Right cardiac atrium (tissue), 5 donors: Measurements from ENCODE around the gene PPP2R5C. TPM values are rescaled to one million over a fixed set of nuclear protein-coding genes. Genes with fewer than 3 reads are reported as not detected.
"Not testable (repeated sequence)": the region's sequence is repeated elsewhere in the genome, so short reads cannot be mapped to it uniquely, and the experiment has no call there.

Experiments
- ATAC-seq, 2 donors: fragments of 200-7000 bp; cut with Tn5 transposase; one replicate each; pipeline versions ENCODE4 v1.8.0 to v1.9.1; 2020; ENCODE audit warnings: moderate library complexity in 2 of 2, mild to moderate bottlenecking in 1 of 2
- DNase-seq, 3 donors: peaks; one replicate each; pipeline ENCODE4 v3.0.0-alpha.2; 2020
- H3K27ac ChIP-seq: one replicate; pipeline ENCODE4 v1.5.1; 2013; ENCODE audit warnings: mild to moderate bottlenecking, low read length, control low read depth, moderate library complexity
- H3K27me3 ChIP-seq: one replicate; pipeline ENCODE4 v1.6.1; 2013; ENCODE audit not compliant: control insufficient read depth, insufficient read depth
- H3K4me1 ChIP-seq: one replicate; pipeline ENCODE4 v1.6.1; 2013; ENCODE audit warnings: low read length; ENCODE audit not compliant: control insufficient read depth, insufficient read depth
- H3K4me3 ChIP-seq: one replicate; pipeline ENCODE4 v1.5.1; 2013; ENCODE audit warnings: low read length, control low read depth
- H3K9me3 ChIP-seq: one replicate; pipeline ENCODE4 v1.6.1; 2013; ENCODE audit warnings: low read length; ENCODE audit not compliant: control insufficient read depth
- WGBS: extraction: QIAGEN DNeasy Blood & Tissue Kit; methylation state at CpG from one replicate; pipeline ENCODE4 v1.1.7; 2013; 5-methylcytosine and 5-hydroxymethylcytosine counted together
- intact Hi-C, 4 donors: fragments of 100-400 bp; cut with DNase I; formaldehyde crosslinking; loops; one replicate each; pipeline versions ENCODE4 v1.11.0 to v1.14.0; 2022 to 2023
- polyA plus RNA-seq: library from polyadenylated mRNA; stranded (reverse); fragments of 200-250 nt; gene quantifications from one replicate; pipeline ENCODE4 v1.2.3, GENCODE V29; 2013
- total RNA-seq, 4 donors: library from RNA; stranded (reverse); fragmentation: NEBNext Ultra II Directional; extraction: Animal tissue kit (Norgen Biotek cat#: 25700); gene quantifications; one replicate each; pipeline ENCODE4 v1.2.1, GENCODE V29; 2021
- donor health status: healthy with polysubstance abuse.
- donor health status: DM: no; HTN: yes; CAD: no.
- donor health status: DM: no; HTN: no; CAD: no.
- donor health status: DM: no; HTN: yes; CAD: no; lungs with severe emphysema.
- donor health status: DM: yes; HTN: yes; CAD: no.

The PPP2R5C gene
- total and polyA plus RNA-seq, 5 donors, result 100.0 to 158 (median 144) TPM

GRCh38 chr14:101736071-101736470, 25.4 kb upstream of the PPP2R5C start:
- Histone ChIP-seq H3K4me3 (no peak overlapping the region), H3K4me1 (no peaks in the 10 kb centered on the region), H3K27ac (no peak overlapping the region), H3K9me3 (no peaks in the 10 kb centered on the region), H3K27me3 (no peaks in the 10 kb centered on the region)
- intact Hi-C loops, result no loop called here
- WGBS, result 87% methylated on average over 4 of the region's 4 CpGs
- ATAC-seq, result peak in 1 of 2 donors; percentile 17
- DNase-seq, result no peak

GRCh38 chr14:101736585-101736984, 24.9 kb upstream of the PPP2R5C start:
- 83% methylated on average over 8 of the region's 8 CpGs for WGBS
- ATAC-seq (peak; percentile 17 to 36), DNase-seq (no peak)
- H3K27ac ChIP-seq, result no peak overlapping the region
- H3K4me3 ChIP-seq, result no peak overlapping the region
- intact Hi-C loops, result no loop called here
- no peaks in the 10 kb centered on the region for H3K27me3 ChIP-seq
- no peaks in the 10 kb centered on the region for H3K9me3 ChIP-seq
- no peaks in the 10 kb centered on the region for H3K4me1 ChIP-seq

GRCh38 chr14:101737414-101738339, 23.8 kb upstream of the PPP2R5C start:
- Histone ChIP-seq H3K4me3 (no peak overlapping the region), H3K27me3 (no peaks in the 10 kb centered on the region), H3K9me3 (no peaks in the 10 kb centered on the region), H3K4me1 (no peaks in the 10 kb centered on the region), H3K27ac (no peak overlapping the region)
- DNase-seq (no peak), ATAC-seq (no peak)
- intact Hi-C loops, result no loop called here
- 75% methylated on average over 11 of the region's 11 CpGs for WGBS

- 58% methylated on average over 3 of the region's 3 CpGs for WGBS
- Histone ChIP-seq H3K27me3 (no peaks in the 10 kb centered on the region), H3K4me1 (no peaks in the 10 kb centered on the region), H3K27ac (no peak overlapping the region), H3K4me3 (no peak overlapping the region), H3K9me3 (no peaks in the 10 kb centered on the region)
- intact Hi-C loops, result no loop called here
- ATAC-seq (no peak), DNase-seq (no peak)
These were observed 22.7 kb upstream of the PPP2R5C start for GRCh38 chr14:101738703-101739320.

GRCh38 chr14:101739446-101740141, 21.9 kb upstream of the PPP2R5C start:
- Histone ChIP-seq H3K4me1 (no peaks in the 10 kb centered on the region), H3K27me3 (no peaks in the 10 kb centered on the region), H3K4me3 (no peak overlapping the region), H3K9me3 (no peaks in the 10 kb centered on the region), H3K27ac (no peak overlapping the region)
- ATAC-seq (no peak), DNase-seq (no peak)
- intact Hi-C loops, result no loop called here
- WGBS, result 70% methylated on average over 8 of the region's 8 CpGs

- H3K4me1 ChIP-seq, result no peaks in the 10 kb centered on the region
- WGBS, result 88% methylated on average over 3 of the region's 3 CpGs
- no peaks in the 10 kb centered on the region for H3K27me3 ChIP-seq
- H3K27ac ChIP-seq, result no peak overlapping the region
- no peak overlapping the region for H3K4me3 ChIP-seq
- intact Hi-C loops, result no loop called here
- no peaks in the 10 kb centered on the region for H3K9me3 ChIP-seq
- DNase-seq, result no peak
- no peak for ATAC-seq
These were observed 20.5 kb upstream of the PPP2R5C start for GRCh38 chr14:101740981-101741380.

GRCh38 chr14:101743701-101744100, 17.8 kb upstream of the PPP2R5C start:
- Histone ChIP-seq H3K27me3 (no peaks in the 10 kb centered on the region), H3K4me1 (no peaks in the 10 kb centered on the region), H3K27ac (no peak overlapping the region), H3K4me3 (no peak overlapping the region), H3K9me3 (no peaks in the 10 kb centered on the region)
- DNase-seq (no peak), ATAC-seq (no peak)
- intact Hi-C loops, result no loop called here
- WGBS, result 87% methylated on average over 6 of the region's 6 CpGs

GRCh38 chr14:101744382-101744781, 17.1 kb upstream of the PPP2R5C start:
- H3K27me3 ChIP-seq, H3K4me3 ChIP-seq, H3K9me3 ChIP-seq, H3K4me1 ChIP-seq, H3K27ac ChIP-seq, intact Hi-C loops, DNase-seq, ATAC-seq: not testable (repeated sequence)
- 86% methylated on average over 6 of the region's 6 CpGs for WGBS

- H3K27me3 ChIP-seq, H3K4me1 ChIP-seq, intact Hi-C loops, DNase-seq, ATAC-seq, H3K27ac ChIP-seq, H3K4me3 ChIP-seq, H3K9me3 ChIP-seq: not testable (repeated sequence)
- 65% methylated on average over 5 of the region's 5 CpGs for WGBS
These were observed 11.8 kb upstream of the PPP2R5C start for GRCh38 chr14:101749756-101750155.

- no peak overlapping the region for H3K27ac ChIP-seq
These were observed 6.6 kb upstream of the PPP2R5C start for GRCh38 chr14:101754893-101755292.

More at GRCh38 chr14:101754893-101755292, 6.6 kb upstream of the PPP2R5C start:
- H3K9me3 ChIP-seq, result no peaks in the 10 kb centered on the region
- H3K27me3 ChIP-seq, result no peaks in the 10 kb centered on the region
- 79% methylated on average over 4 of the region's 4 CpGs for WGBS
- ATAC-seq (no peak), DNase-seq (no peak)
- intact Hi-C loops, result no loop called here
- H3K4me1 ChIP-seq, result no peaks in the 10 kb centered on the region
- no peak overlapping the region for H3K4me3 ChIP-seq
